Lung microvascular endothelial cell (primary cell): ENCODE data around the gene PPFIBP2. TPM values are rescaled to one million over a fixed set of nuclear protein-coding genes. Genes with fewer than 3 reads are reported as not detected.
A peak's percentile ranks its signal among the peaks of the same experiment; 100 is the strongest.
"Not testable (repeated sequence)": the region's sequence is repeated elsewhere in the genome, so short reads cannot be mapped to it uniquely, and the experiment has no call there.

Source experiments
- DNase-seq, 2 donors: peaks; one replicate each; pipeline versions ENCODE4 v3.0.0 to v3.0.0-alpha.2; 2010; ENCODE audit warnings: low read depth in 2 of 2
- total RNA-seq: library from RNA; depleted of rRNA; stranded (reverse); fragments of >200 nt; gene quantifications from 2 replicates; pipeline ENCODE4 v1.2.1, GENCODE V29; 2014

Gene PPFIBP2
- total RNA-seq, 1 donor from 2014 or later = 5.2 TPM

DNA sequence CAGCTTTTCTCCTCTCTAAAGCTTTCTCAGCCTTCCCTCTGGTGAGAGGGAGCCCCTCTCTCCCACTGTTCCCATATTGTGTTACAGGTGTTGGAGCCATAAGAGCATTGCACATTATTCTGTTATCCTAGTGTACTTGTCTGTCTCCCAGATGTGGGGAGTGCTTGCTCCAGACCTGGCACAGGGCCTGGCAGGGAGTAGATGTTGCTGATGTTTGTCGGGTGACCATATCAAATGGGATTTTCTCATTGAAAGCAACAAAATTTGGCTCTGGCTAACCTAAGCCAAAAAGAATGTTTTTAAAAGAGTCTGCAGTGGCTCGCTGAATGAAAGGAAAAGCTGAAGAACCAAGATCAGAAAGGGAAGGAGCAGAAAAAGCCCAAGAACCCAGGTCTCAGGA lies 118.4 kb downstream of the PPFIBP2 start:
- DNase-seq = no peak

DNA sequence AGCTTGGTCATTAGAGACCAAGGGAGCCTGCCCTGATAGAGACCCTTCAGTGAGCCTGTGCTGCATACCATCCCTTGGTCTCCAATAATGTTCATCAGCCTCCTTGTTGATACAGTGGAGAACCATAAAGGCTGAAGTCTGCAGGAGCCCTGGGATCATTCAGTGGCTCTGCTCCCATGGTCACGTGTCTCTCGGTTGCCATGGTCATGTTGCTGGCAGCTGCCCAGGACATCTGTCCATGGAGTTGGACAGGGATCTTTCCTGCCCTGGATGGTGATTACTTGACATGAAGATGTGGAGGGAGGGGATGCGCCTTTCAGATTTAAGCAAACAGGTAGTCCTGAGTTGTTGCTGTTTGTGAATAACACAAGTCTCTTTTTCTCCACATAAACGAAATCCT lies 121.3 kb downstream of the PPFIBP2 start:
- DNase-seq = no peak

DNA sequence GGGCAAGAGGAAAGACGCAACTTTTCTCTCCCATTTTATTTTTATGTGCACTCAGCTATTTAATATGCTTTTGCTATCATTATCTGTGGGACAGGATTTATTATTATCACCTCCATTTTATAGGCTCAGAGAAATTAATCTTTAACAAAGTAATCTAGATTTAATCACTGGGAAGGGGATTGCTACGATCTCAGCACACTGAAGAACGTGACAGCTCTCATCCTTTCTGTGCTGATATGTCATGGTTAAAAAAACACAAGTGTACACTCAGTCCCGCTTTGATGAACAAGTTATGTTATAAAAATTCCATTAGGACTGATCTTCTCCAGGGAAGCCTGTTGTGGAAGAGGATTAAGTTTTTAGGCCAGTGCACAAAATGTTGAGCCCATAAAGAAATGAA lies 121.9 kb downstream of the PPFIBP2 start:
- no peak for DNase-seq

DNA sequence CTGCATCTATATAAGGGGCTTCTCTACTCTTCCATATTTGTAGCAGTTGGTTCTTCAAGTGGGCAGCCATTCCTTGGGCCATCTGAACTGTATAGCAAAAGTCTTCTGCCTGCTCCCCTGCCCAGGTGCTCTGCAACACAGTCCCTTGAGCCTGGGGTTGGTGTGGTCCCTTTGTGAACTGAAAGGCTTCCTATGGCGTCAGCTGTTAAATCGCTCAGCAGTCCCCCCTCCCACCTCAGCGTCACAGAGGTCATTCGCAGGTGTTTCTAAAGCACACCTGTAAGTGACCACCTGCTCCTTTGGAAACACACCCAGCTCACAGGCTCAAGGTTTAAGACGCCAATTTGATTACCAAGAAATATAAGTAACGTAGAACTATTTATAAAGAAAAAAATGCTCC lies 122.6 kb downstream of the PPFIBP2 start:
- DNase-seq = no peak

DNA sequence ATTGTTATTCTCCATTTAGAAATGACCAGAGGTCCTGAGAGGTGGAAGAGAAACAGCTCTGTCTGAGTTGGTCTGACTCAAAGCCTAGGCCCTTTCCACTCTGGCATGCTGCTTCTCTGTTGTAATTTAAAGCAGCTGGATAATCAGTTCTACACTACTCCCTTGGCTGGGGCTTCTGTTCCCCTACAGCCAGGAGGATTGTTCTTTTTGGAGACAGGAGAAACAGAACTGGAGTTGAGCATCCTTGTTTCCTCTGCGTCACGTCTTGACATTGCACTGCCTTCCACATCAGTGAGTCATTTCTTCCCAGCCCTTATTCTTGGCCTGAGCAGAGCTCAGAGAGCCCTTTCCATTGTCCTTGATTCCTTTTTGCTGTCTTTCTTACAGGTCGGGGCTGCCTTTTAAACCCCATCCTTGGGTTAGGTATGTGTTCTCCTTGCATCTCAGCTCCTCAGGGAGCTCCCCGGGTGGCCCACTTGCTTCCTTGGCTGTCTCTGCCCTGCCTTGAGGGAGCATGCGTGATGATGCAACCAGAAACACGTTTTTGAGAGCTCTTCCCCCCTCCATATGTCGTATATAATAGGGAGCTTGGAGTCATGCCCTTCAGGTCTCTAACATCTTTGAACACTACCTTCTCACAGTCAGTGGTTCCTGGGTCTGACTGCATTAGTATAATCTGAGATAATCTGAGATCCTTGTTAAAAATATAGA lies 123.8 kb downstream of the PPFIBP2 start:
- peak in 1 of 2 donors; percentile 55 for DNase-seq

DNA sequence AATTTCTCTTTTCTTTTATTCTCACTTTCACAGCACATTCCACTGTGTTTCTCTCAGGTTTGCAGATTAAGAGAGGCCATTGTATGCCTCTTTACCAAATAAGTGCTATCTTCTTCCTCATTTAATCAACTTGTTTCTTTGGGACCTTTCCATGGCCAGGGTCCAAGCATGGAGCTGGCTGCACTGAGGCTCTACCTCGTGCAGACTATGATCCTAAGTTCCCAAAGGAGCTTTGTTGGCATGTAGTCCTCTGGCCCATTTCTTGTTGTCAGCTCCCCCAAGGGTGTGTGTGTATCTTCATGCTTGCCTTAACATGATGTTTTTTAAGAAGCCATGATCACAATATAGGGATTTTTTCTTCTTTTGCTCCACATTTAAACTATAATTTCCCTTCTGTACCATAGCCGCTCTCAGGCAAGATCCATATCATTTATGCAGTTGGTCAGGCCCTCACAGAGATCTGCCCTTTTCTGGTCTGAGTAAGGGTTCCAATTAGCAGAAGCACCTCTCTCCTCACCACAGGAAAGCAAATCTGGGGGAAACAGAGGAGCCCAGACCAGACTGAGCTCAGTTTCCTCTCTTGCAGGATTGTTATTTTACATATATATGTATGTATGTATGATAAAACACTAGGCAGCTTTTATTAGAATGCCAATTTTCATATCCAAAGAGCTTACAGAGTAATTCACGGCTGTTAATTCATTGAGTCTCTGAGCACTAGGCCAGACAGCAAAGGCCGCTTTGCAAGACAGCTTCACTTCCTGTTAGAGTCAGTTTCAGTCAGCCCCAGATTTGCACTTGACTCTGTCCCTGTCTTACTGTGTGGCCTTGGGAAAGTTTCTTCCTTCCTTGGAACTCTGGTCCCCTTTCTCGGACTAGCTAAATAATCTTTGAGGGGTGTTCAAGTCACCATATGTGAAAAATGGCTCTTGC lies 125.2 kb downstream of the PPFIBP2 start:
- no peak for DNase-seq

DNA sequence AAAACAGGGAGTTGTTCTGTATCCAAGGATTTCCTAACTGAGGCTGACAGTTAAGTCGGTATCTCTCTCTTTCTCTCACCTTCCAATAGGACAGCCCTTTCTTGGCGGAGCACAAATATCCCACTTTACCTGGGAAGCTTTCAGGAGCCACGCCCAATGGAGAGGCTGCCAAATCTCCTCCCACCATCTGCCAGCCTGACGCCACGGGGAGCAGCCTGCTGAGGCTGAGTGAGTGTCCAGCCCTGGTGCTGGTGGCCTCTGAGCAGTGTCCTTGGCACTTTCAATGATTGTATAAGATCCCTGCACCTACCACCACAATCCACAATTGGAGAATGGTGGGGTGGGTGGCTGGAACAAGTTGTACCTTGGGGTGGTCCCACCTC lies 125.8 kb downstream of the PPFIBP2 start:
- no peak for DNase-seq

DNA sequence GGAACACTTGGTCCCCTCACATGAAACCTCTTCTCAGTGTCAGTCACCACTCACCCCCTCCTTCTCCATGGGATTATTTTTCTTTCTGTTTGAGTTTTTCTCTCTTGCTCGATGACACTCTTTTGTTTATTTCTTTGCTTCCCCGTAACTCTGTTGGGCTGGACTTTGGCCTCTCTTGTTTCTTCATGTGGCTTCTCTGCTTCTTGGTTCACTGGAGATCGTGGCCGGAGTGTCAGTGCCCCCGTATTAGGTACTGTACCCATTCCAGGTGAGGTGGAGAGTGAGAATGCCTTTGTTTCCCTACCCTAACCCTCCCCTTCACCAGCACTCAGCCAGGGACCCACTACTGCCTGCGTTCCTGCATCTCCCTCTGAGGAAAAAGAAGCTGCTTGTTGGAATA lies 127.0 kb downstream of the PPFIBP2 start:
- no peak for DNase-seq

DNA sequence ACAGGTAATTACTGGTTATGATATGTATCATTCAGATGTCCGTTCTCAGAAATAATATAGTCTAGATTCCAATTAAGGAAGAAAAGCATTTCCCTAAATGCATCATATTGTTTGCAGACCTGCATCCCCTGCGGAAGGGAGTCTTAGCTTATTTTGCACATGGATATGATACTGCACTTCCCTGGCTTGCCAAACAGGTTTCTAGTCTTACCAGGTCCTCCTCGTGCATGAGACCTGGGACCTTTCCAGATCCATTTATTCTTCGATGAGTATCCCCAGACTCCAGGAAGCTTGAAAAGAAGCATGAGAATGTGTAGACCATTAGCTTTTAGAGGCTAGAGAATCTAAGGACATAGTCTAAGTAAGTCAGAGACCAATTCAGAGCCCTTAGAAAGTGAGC lies 128.9 kb downstream of the PPFIBP2 start:
- no peak for DNase-seq

DNA sequence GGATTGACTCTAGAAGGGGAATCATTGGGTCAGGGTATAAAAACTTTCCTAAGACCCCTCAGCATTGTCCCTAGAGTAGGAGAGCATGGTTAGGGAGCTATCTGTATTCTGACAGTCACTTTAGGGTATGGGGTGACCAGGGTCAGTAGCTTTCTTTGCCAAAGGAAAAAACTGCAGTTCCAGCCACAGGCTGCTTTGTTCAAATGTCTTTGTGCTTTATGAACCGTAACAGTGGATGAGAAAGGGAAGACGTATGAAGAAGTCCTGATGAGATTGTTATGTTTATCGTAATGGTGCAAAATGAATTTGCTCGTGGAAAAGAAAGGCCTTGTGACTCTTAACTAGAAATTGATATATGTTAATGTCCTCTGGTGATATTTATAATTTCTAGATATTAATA lies 129.5 kb downstream of the PPFIBP2 start:
- DNase-seq = no peak

DNA sequence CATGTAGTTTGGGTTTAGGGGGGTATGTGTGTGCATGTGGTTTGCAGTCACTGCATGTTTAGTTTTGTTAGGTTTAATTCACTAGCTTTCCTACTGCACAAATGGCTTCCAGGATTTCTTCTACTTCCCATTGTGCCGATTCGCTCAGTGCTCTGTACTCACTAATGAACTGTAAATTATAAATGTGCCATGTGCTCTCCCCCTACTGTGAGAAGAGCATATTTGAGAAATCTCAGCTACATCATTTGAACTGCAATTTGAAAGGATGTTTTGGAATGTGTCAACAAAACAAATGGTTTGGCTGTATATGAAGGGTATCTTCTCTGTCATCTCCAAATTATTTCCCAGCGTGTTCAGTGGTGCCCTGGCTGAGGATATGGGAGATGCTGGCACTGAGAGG lies 131.4 kb downstream of the PPFIBP2 start:
- no peak for DNase-seq

DNA sequence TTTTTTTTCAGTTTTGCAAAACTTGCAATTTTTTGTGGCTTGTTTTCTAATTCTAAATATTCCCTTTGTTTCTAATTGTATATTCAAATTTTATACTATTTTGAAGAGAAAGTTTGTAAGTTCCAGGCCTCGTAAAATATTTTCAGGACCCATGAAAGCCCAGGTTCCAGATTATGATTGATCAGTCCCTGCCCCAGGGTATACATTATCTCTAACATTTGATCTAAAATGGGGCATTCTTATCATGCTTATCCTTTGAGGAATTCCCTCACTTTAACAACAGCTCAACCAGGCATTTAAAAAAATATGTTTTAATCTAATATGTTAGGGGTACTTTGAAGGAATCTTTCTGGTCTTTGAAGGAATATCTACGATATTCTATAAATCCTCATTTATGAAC lies 133.1 kb downstream of the PPFIBP2 start:
- no peak for DNase-seq

DNA sequence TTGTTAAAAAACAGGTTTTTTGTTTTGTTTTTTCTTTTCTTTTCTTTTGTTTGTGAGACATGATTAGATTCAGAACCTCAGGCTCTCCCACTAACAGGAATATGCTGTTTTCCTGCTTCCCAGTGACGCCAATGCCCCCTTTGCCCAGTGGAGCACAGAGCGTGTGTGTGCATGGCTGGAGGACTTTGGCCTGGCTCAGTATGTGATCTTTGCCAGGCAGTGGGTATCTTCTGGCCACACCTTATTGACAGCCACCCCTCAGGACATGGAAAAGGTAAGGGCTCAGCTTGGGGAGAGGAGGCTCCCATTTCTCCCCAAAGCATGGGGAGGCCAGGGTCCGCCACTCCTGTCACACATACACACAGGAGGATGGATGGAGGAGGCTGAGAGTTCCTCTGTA lies 134.5 kb downstream of the PPFIBP2 start:
- DNase-seq = no peak

DNA sequence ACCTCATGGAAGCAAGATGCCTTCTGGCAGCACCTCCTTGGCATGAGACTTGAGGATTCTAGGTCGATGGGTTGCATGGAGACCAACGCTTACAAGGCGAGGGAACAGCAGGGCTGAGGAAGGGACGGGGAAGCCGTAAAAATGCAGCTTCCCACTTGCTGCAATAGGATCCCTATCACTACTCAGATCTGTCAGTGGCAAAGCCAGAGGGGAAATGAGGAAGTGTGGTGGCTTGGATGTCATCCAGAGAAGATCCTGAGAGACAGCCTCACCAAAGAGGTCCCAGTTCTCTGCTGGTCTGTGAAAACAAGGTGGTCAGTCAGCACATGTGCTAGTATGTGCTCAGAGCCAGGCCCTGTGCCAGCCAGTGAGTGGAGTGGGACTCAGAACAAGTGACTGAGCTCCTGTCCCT lies 137.3 kb downstream of the PPFIBP2 start:
- DNase-seq = no peak

DNA sequence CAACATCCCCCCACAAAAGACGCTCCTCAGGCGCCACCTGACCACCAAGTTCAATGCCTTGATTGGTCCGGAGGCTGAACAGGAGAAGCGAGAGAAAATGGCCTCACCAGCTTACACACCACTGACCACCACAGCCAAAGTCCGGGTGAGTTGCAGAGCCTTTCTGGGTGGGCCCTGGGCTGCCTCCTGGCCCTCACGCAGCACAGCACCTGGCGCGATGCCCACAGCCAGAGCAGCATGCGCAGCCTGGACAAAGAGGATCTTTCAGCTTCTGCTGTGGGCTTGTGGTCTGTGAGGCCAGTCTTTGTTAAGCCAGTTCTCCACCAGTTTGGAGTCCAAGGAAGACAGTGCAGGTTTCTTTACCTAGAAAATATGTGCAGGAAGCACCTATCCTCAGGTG lies 137.9 kb downstream of the PPFIBP2 start:
- DNase-seq = no peak

DNA sequence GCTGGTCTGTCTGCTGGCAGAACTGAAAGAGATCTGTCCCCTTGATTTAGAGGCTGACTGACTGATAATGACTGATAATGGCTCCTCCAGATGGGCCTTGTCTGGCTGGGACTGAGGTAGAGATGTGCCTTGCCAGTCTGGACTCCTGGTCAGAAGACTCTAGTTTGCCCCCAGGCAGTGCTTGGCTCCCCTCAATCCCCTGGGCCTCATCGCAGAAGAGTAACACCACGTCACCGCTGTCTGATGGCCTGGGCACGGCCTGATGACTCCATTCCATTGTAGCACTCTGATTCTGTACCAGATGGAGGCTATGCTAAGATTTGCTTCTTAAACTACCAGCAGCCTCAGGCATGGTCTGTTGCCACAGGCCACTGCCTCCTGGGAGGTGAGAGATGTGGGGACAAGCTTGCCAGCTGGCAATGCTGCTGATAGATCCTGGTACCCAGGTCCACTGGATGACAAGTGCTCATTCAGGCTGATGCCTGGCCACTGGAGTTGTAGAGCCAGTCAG lies 140.5 kb downstream of the PPFIBP2 start:
- DNase-seq = no peak

DNA sequence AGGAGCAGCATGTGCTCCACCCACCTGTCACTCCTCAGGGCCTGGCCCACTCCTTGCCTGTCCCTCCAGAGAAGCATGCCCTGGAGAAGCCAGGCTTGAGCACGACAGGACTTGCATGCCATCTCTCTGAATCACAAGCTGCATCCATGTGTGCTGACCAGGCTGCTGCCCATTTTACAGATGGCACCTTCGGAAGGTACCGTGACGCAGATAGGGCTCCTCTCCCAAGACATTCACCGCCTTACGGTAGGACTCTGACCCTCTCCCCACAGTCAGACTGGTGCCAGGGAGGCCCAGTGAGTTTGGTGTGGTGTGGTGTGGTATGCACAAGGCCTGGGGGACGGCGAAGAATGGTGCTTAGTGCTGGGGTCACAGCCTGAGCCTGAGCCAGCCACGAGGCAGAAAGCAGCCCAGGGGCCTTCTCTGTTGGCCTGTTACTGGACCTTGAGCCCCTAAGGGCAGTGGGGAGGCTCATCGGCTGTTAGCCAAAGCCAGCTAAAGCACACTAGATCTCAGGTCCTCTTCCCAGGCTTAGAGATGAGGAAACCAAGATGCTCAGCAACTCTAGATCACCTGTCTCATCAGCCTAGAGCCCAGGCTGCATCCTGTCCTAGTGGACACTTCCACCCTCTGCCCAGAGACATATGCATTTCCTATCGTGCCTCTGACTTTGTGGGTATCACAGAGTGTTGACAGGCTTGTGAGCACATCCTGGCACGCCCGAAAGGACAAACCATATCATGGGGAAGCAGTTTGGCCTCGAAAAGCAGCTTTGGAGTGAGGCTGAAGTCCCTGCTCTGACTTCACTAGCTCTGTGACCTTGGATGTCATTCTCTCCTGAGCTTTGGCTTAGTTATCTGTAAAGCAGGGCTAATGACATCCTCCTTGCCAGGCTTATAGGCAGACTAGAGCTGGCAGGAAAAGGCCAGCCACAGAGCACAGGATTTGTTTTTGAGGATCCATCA lies 141.7 kb downstream of the PPFIBP2 start:
- DNase-seq = no peak

DNA sequence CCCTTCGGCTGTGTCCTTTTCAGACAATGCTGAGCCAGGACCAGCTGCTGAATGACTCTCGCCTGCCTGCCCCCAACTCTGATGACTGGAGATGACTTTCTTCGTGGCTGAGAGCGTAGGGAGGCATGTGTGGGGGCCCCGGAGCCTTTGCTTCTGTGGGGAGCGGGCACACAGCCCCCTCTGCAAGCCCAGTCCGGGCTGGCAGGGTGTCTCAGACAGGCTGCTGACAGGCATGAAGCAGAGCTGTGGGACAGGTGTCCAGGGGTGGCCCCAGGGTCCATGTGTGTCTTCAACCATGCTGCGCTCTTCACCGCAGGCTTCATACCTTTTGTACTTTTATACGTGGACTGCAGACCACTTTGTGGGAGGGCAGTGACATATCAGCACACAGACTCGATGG lies 142.9 kb downstream of the PPFIBP2 start:
- no peak for DNase-seq

DNA sequence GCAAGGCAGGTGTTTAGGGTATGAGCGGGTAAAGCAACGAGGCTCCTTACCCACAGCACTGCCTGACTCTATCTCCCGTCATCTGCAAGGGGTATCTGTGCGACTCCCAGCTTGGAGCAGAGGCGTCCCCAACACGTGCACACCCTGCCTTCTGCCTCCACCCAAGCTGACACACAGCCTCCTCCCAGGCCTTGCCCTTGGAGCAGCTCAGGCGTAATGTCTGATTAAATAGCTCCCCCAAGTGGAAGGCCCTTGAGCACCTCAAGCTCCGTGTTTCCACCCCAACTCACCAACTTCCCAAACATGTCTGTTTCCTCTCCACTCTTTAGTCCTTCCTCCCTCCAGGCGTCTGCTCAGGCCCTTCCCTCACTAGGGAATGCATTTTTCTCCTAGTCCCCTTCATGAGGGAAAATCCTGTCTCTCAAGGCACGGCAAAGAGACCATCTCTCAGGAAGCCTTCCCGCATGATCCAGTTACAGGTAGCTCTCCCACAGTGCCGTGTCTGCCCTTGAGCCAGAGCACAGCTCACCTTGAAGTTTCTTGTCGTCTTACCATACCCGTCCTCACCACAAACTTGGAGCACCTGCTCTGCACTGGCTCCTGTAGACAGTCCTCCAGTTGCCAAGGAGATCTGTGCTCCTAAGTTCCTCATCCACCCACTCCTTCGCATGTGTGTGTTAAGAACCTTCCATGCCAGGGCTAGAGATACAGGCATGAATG lies 143.7 kb downstream of the PPFIBP2 start:
- DNase-seq = peak; percentile 48 to 69

DNA sequence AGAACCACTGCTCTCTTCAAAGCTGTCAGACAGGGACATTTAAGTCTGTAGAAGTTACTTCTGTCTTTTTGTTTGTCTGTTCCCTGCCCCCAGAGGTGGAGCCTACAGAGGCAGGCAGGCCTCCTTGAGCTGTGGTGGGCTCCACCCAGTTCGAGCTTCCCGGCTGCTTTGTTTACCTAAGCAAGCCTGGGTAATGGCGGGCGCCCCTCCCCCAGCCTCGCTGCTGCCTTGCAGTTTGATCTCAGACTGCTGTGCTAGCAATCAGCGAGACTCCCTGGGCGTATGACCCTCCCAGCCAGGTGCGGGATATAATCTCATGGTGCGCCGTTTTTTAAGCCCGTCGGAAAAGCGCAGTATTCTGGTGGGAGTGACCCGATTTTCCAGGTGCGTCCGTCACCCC lies 149.7 kb downstream of the PPFIBP2 start:
- not testable (repeated sequence) for DNase-seq

DNA sequence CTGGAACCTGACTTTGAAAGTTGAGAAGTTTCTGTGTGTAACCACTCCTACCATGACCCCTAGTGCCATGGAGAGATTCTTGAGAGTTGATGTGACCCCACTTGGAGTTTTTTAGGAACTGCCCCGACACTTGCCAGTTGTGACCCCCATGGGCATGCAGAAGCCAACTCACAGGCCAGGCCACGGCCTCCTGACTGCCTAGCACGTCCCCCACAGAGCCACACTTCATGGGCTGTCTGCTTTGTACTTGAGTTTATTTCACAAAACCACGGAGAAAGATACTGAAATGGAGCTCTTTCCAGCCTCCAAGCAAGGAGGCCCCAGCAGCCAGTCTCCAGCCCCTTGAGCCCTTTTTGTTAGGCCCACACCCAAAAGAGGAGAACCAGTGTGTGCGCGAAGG lies 151.1 kb downstream of the PPFIBP2 start:
- DNase-seq = no peak
